ENCODE results near the gene PRR20G. TPM values are rescaled to one million over a fixed set of nuclear protein-coding genes. Genes with fewer than 3 reads are reported as not detected.
"Not testable (repeated sequence)": the region's sequence is repeated elsewhere in the genome, so short reads cannot be mapped to it uniquely, and the experiment has no call there.

The PRR20G gene
- total RNA-seq, 1 donor from 2014 or later: not detected

- H3K4me3 ChIP-seq: no peak overlapping the region
- H3K9me3 ChIP-seq (ENCODE audit: low read depth): no peaks in the 10 kb centered on the region
- no peak overlapping the region for H3K27ac ChIP-seq
- Mint-ChIP-seq H3K4me3 (no peak overlapping the region), H3K36me3 (no peaks in the 10 kb centered on the region), H3K9me3 (no peaks in the 10 kb centered on the region), H3K4me1 (no peaks in the 10 kb centered on the region), H3K27ac (no peak overlapping the region), H3K27me3 (ENCODE audit: insufficient read depth, low read depth) (peaks cover 11% of the 10 kb centered on the region)
- H4K20me1 ChIP-seq (ENCODE audit: low read depth): peaks cover 6% of the 10 kb centered on the region
- no peaks in the 10 kb centered on the region for H3K79me2 ChIP-seq (ENCODE audit: low read depth)
- no peaks in the 10 kb centered on the region for H3K4me1 ChIP-seq
- no peak for TF ChIP-seq EZH2 (IDR thresholded peaks at IDR 0.05)
- TF ChIP-seq, protein P1, sequence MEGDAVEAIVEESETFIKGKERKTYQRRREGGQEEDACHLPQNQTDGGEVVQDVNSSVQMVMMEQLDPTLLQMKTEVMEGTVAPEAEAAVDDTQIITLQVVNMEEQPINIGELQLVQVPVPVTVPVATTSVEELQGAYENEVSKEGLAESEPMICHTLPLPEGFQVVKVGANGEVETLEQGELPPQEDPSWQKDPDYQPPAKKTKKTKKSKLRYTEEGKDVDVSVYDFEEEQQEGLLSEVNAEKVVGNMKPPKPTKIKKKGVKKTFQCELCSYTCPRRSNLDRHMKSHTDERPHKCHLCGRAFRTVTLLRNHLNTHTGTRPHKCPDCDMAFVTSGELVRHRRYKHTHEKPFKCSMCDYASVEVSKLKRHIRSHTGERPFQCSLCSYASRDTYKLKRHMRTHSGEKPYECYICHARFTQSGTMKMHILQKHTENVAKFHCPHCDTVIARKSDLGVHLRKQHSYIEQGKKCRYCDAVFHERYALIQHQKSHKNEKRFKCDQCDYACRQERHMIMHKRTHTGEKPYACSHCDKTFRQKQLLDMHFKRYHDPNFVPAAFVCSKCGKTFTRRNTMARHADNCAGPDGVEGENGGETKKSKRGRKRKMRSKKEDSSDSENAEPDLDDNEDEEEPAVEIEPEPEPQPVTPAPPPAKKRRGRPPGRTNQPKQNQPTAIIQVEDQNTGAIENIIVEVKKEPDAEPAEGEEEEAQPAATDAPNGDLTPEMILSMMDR (IDR thresholded peaks at IDR 0.05): no peak
- no peak overlapping the region for H2AFZ ChIP-seq (replicated peaks)
- H3K9ac ChIP-seq: no peak overlapping the region
- no peaks in the 10 kb centered on the region for H3F3A ChIP-seq (ENCODE audit: low read depth)
- no peak overlapping the region for H3K4me2 ChIP-seq
- DNase-seq (ENCODE audit: low spot score): no peak
- H3K36me3 ChIP-seq: no peaks in the 10 kb centered on the region
- no peaks in the 10 kb centered on the region for H3K27me3 ChIP-seq
Observed at GRCh38 chr3:127316685-127317084, 28.8 kb upstream of the PRR20G start.

DNA sequence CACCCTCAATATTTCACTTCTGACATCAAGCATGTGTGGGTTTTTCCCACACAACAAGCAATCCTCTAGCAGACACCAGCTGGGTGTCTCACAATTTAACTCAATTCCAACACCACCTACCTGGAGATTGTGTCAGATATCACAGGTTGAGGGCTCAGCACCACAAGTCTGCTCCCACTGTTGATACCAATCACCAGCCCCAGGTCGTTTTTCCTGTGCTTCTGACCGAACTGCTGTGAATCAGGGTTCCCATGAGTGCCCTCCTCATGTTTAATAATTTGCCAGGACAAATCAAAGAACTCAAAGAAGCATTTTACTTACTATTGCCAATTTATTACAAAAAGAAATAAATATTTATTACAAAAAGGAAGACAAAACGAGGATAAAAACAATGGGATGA, 25.0 kb upstream of the PRR20G start:
- Histone ChIP-seq H3F3A (ENCODE audit: low read depth) (no peaks in the 10 kb centered on the region), H3K36me3 (no peaks in the 10 kb centered on the region), H3K9me3 (ENCODE audit: low read depth) (no peaks in the 10 kb centered on the region), H3K9ac (no peak overlapping the region), H3K4me2 (no peak overlapping the region), H2AFZ (replicated peaks) (no peak overlapping the region), H3K27me3 (no peaks in the 10 kb centered on the region), H3K79me2 (ENCODE audit: low read depth) (no peaks in the 10 kb centered on the region), H4K20me1 (ENCODE audit: low read depth) (no peaks in the 10 kb centered on the region), H3K4me1 (no peaks in the 10 kb centered on the region), H3K27ac (no peak overlapping the region), H3K4me3 (no peak overlapping the region)
- H3K36me3 Mint-ChIP-seq: no peaks in the 10 kb centered on the region
- no peaks in the 10 kb centered on the region for H3K4me1 Mint-ChIP-seq
- TF ChIP-seq, protein P1 (IDR thresholded peaks at IDR 0.05): no peak
- no peak for TF ChIP-seq EZH2phosphoT487 (IDR thresholded peaks at IDR 0.05)
- no peak for TF ChIP-seq EZH2 (IDR thresholded peaks at IDR 0.05)
- DNase-seq (ENCODE audit: low spot score): no peak
- H3K9me3 Mint-ChIP-seq: peaks cover 3% of the 10 kb centered on the region
- H3K27me3 Mint-ChIP-seq (ENCODE audit: insufficient read depth, low read depth): peaks cover 8% of the 10 kb centered on the region
- H3K27ac Mint-ChIP-seq: no peak overlapping the region
- no peak overlapping the region for H3K4me3 Mint-ChIP-seq

DNA sequence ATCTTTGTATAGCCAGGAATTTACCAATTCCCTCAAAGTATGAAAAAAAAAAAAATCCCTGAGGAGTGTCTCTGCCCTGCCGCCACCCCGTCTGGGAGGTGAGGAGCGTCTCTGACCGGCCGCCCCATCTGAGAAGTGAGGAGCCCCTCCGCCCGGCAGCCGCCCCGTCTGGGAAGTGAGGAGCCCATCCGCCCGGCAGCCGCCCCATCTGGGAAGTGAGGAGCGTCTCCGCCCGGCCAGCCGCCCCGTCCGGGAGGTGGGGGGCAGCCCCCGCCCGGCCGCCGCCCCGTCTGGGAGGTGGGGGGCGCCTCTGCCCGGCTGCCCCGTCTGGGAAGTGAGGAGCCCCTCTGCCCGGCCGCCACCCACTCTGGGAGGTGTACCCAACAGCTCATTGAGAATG, 21.0 kb upstream of the PRR20G start:
- not testable (repeated sequence) for H3K27ac ChIP-seq; H3K79me2 ChIP-seq (ENCODE audit: low read depth); H3F3A ChIP-seq (ENCODE audit: low read depth); H4K20me1 ChIP-seq (ENCODE audit: low read depth); H3K4me3 Mint-ChIP-seq; H3K4me1 Mint-ChIP-seq; DNase-seq (ENCODE audit: low spot score); H3K27me3 ChIP-seq; H3K27ac Mint-ChIP-seq; H3K36me3 Mint-ChIP-seq; H3K9me3 ChIP-seq (ENCODE audit: low read depth); H3K9me3 Mint-ChIP-seq; H2AFZ ChIP-seq (replicated peaks); H3K4me1 ChIP-seq; H3K4me3 ChIP-seq; H3K9ac ChIP-seq; H3K4me2 ChIP-seq; H3K36me3 ChIP-seq
- H3K27me3 Mint-ChIP-seq (ENCODE audit: insufficient read depth, low read depth): peaks cover 11% of the 10 kb centered on the region

DNA sequence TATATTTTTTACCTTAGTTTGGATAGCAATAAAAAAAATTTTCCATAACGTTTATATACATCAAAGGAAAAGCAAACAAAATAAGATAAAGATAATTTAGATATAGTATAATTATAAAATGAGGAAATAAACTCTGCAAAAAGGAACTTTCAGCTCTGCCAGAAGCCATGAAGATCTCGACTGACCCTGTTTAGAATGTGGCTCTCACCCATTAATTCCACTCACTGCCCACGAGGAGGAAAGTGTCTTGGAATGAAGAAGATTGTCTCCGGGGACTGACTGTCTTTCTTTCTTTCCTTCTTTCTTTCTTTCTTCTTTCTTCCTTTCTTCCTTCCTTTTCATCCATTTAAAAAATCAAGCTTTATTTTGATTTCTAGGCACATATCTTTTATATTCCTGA, 20.1 kb upstream of the PRR20G start:
- Mint-ChIP-seq H3K4me1 (peaks cover 2% of the 10 kb centered on the region), H3K36me3 (no peaks in the 10 kb centered on the region), H3K9me3 (peaks cover 3% of the 10 kb centered on the region), H3K4me3 (no peak overlapping the region), H3K27me3 (ENCODE audit: insufficient read depth, low read depth) (peaks cover 11% of the 10 kb centered on the region), H3K27ac (no peak overlapping the region)
- H4K20me1 ChIP-seq (ENCODE audit: low read depth): no peaks in the 10 kb centered on the region
- H3F3A ChIP-seq (ENCODE audit: low read depth): no peaks in the 10 kb centered on the region
- H3K4me2 ChIP-seq: no peak overlapping the region
- H3K27ac ChIP-seq: no peak overlapping the region
- TF ChIP-seq, protein P1 (IDR thresholded peaks at IDR 0.05): no peak
- no peak for TF ChIP-seq EZH2 (IDR thresholded peaks at IDR 0.05)
- H3K79me2 ChIP-seq (ENCODE audit: low read depth): no peaks in the 10 kb centered on the region
- DNase-seq (ENCODE audit: low spot score): no peak
- H3K4me3 ChIP-seq: no peak overlapping the region
- no peak overlapping the region for H2AFZ ChIP-seq (replicated peaks)
- no peak overlapping the region for H3K9ac ChIP-seq
- no peaks in the 10 kb centered on the region for H3K4me1 ChIP-seq
- no peaks in the 10 kb centered on the region for H3K9me3 ChIP-seq (ENCODE audit: low read depth)
- no peaks in the 10 kb centered on the region for H3K36me3 ChIP-seq
- H3K27me3 ChIP-seq: peaks cover 9% of the 10 kb centered on the region
